PC-3 (cell line): Measurements from ENCODE around the gene WHAMM.

Experiments
- CTCF ChIP-seq: fragments of 300-600 bp; sonication (generic); conservative IDR thresholded peaks from 2 replicates; pipeline ENCODE4 v1.5.1; 2017; ENCODE audit warnings: antibody characterized with exemption, low read depth, mild to moderate bottlenecking, low read length
- EZH2 ChIP-seq: fragments of 300-600 bp; sonication (generic); IDR thresholded peaks from one replicate; pipeline ENCODE4 v1.6.1; 2017; ENCODE audit warnings: antibody characterized with exemption, mild to moderate bottlenecking, low read length; ENCODE audit not compliant: unreplicated experiment
- EZH2phosphoT487 ChIP-seq: fragments of 300-600 bp; sonication (generic); IDR thresholded peaks from 2 replicates; pipeline ENCODE4 v1.6.1; 2018; ENCODE audit warnings: mild to moderate bottlenecking, antibody characterized with exemption, low read length, borderline replicate concordance

- TF ChIP-seq CTCF: no peak
- TF ChIP-seq EZH2: no peak
- TF ChIP-seq EZH2phosphoT487: no peak
Measured at GRCh38 chr15:82810061-82810889, 847 bp downstream of the WHAMM start.
